HG03045 (cell line): ENCODE results near the gene TLCD4.
"Not testable (repeated sequence)": the region's sequence is repeated elsewhere in the genome, so short reads cannot be mapped to it uniquely, and the experiment has no call there.

ENCODE experiments used
- ATAC-seq: cut with Tn5 transposase; IDR thresholded peaks from one replicate; pipeline ENCODE4 v1.9.1; 2021; ENCODE audit warnings: mild to moderate bottlenecking, moderate library complexity; ENCODE audit not compliant: unreplicated experiment

Gene TLCD4

GRCh38 chr1:95145493-95145892 lies 28.3 kb downstream of the TLCD4 start:
- no peak for ATAC-seq

GRCh38 chr1:95146637-95147036 lies 29.5 kb downstream of the TLCD4 start:
- ATAC-seq = no peak

DNA sequence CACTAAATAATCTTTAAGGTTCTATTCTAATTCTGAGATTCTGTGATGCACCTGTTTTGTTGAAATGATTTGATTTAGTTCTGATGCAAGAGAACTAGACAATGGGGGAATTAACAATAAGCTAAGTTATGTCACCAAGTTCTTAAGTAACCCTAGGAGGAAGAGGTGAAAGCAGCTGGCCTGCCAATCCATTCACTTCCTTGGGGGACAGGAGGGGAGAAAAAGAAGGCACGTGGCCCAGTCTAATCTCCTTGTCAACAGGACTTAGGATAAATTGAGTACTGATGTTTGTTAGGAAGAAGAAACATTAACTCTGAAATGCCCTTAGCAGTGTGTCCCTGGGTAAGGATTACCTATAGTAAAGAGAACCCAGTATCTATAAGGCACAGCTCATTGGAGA lies 36.9 kb downstream of the TLCD4 start:
- ATAC-seq = no peak

GRCh38 chr1:95165569-95165968 lies 48.4 kb downstream of the TLCD4 start:
- not testable (repeated sequence) for ATAC-seq
